Cardiac muscle cell (in vitro differentiated cells and primary cell): ENCODE measurements around the gene PLCL2. TPM values are rescaled to one million over a fixed set of nuclear protein-coding genes. Genes with fewer than 3 reads are reported as not detected.

Source experiments
- DNase-seq, 2 donors: peaks; one replicate each; pipeline versions ENCODE4 v3.0.0 to v3.0.0-alpha.2; 2010 to 2017; ENCODE audit warnings: low read depth in 1 of 2, low spot score in 1 of 2
- H3K27ac ChIP-seq: fragments of 200-600 bp; sonication (generic); 2 replicates; pipeline ENCODE4 v1.5.1; 2016
- H3K27me3 ChIP-seq: fragments of 200-600 bp; sonication (generic); 2 replicates; pipeline ENCODE4 v1.6.0; 2016; ENCODE audit warnings: control low read depth
- H3K36me3 ChIP-seq: fragments of 200-600 bp; sonication (generic); 2 replicates; pipeline ENCODE4 v1.5.1; 2016; ENCODE audit warnings: control low read depth
- H3K4me1 ChIP-seq: fragments of 200-600 bp; sonication (generic); 2 replicates; pipeline ENCODE4 v1.8.1; 2017; ENCODE audit warnings: low read depth, mild to moderate bottlenecking, mixed run types
- H3K4me3 ChIP-seq: fragments of 200-600 bp; sonication (generic); 2 replicates; pipeline ENCODE4 v1.5.1; 2016; ENCODE audit warnings: mild to moderate bottlenecking
- H3K9me3 ChIP-seq: fragments of 200-600 bp; sonication (generic); 2 replicates; pipeline ENCODE4 v1.5.1; 2017; ENCODE audit warnings: low read depth, mild to moderate bottlenecking, control low read depth
- CTCF ChIP-seq: IDR thresholded peaks from 2 replicates; pipeline ENCODE4 v1.5.1; 2012; ENCODE audit warnings: low read depth, mild to moderate bottlenecking, low read length
- polyA plus RNA-seq: library from polyadenylated mRNA; unstranded; fragments of >200 nt; fragmentation: Nextera tagmentation; extraction: Ambion mirVana; gene quantifications from 2 replicates; pipeline ENCODE4 v1.2.1, GENCODE V29; 2016
- total RNA-seq: library from RNA; depleted of rRNA; stranded (reverse); fragments of >200 nt; gene quantifications from 2 replicates; pipeline ENCODE4 v1.2.3, GENCODE V29; 2016

Gene PLCL2
- total and polyA plus RNA-seq, 2 experiments from 2014 or later: 17.3 to 49.1 TPM

GRCh38 chr3:17110660-17111396 lies 226.1 kb downstream of the PLCL2 start:
- DNase-seq: no peak
- TF ChIP-seq CTCF: no peak
- Histone ChIP-seq H3K36me3 (no peaks in the 10 kb centered on the region), H3K4me3 (no peak overlapping the region), H3K4me1 (no peaks in the 10 kb centered on the region), H3K27me3 (no peaks in the 10 kb centered on the region), H3K9me3 (no peaks in the 10 kb centered on the region), H3K27ac (no peak overlapping the region)

- no peaks in the 10 kb centered on the region for H3K4me1 ChIP-seq
- no peaks in the 10 kb centered on the region for H3K36me3 ChIP-seq
- DNase-seq: no peak
- H3K27ac ChIP-seq: no peak overlapping the region
- no peaks in the 10 kb centered on the region for H3K9me3 ChIP-seq
- no peak overlapping the region for H3K4me3 ChIP-seq
- H3K27me3 ChIP-seq: no peaks in the 10 kb centered on the region
- TF ChIP-seq CTCF: no peak
Measured at GRCh38 chr3:17111586-17111985, 226.8 kb downstream of the PLCL2 start.

GRCh38 chr3:17115186-17115585 lies 230.4 kb downstream of the PLCL2 start:
- Histone ChIP-seq H3K27me3 (no peaks in the 10 kb centered on the region), H3K4me3 (no peak overlapping the region), H3K4me1 (no peaks in the 10 kb centered on the region), H3K27ac (no peak overlapping the region), H3K36me3 (no peaks in the 10 kb centered on the region), H3K9me3 (no peaks in the 10 kb centered on the region)
- TF ChIP-seq CTCF: no peak
- peak in 1 of 2 donors; percentile 13 for DNase-seq

GRCh38 chr3:17116007-17116600 lies 231.3 kb downstream of the PLCL2 start:
- DNase-seq: no peak
- H3K36me3 ChIP-seq: no peaks in the 10 kb centered on the region
- H3K27me3 ChIP-seq: no peaks in the 10 kb centered on the region
- no peaks in the 10 kb centered on the region for H3K9me3 ChIP-seq
- H3K4me3 ChIP-seq: no peak overlapping the region
- no peaks in the 10 kb centered on the region for H3K4me1 ChIP-seq
- no peak for TF ChIP-seq CTCF
- no peak overlapping the region for H3K27ac ChIP-seq

GRCh38 chr3:17118771-17119170 lies 234.0 kb downstream of the PLCL2 start:
- H3K36me3 ChIP-seq: no peaks in the 10 kb centered on the region
- no peaks in the 10 kb centered on the region for H3K9me3 ChIP-seq
- no peak overlapping the region for H3K4me3 ChIP-seq
- DNase-seq: no peak
- H3K27ac ChIP-seq: no peak overlapping the region
- TF ChIP-seq CTCF: no peak
- H3K27me3 ChIP-seq: no peaks in the 10 kb centered on the region
- H3K4me1 ChIP-seq: no peaks in the 10 kb centered on the region
